Epithelial cell of proximal tubule (primary cell): ENCODE measurements around the gene PIGC. TPM values are rescaled to one million over a fixed set of nuclear protein-coding genes. Genes with fewer than 3 reads are reported as not detected.

Source experiments
- DNase-seq: peaks from one replicate; pipeline ENCODE4 v3.0.0-alpha.2; 2011; ENCODE audit warnings: low read depth
- H3K4me3 ChIP-seq: 2 replicates; pipeline ENCODE4 v1.5.1; 2011; ENCODE audit warnings: low read depth, mild to moderate bottlenecking, low read length
- total RNA-seq: library from RNA; depleted of rRNA; stranded (reverse); fragments of >200 nt; gene quantifications from 2 replicates; pipeline ENCODE4 v1.2.3, GENCODE V29; 2015
- TF ChIP-seq, protein P1 (sequence below): conservative IDR thresholded peaks from 2 replicates; pipeline ENCODE4 v1.5.1; 2012; ENCODE audit warnings: low read depth, mild to moderate bottlenecking, low read length

PIGC gene
- total RNA-seq, 1 donor from 2014 or later, result 20.9 TPM

DNA sequence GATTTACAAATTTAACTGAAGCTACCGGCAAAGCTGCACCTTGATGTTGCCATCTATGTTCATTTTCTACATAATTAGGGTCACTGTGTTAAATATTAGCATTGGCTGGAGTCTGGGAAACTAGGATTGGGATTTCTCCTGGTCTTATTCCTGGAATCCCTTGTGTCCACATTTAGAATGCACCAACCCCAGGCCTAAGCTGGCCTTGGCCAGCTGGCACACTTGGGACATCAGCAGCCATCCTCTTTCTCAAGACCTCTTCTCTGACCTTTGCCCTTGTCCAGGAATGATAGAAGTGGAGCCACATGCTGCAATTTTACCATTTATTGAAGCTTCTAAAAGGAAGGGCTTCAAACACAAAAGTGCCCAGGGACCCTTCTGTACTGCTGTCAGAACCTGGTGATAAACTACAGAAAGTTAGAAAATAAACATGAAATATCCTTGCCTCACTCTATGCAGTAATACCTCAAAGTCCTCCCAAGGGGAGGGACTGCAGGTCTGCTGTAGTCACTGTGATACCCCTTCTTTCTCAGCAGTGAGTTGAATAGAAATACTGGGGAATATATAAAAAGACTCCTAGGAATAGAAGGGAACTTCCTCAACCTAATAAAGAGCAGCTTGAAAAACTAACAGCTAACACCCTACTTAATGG lies 13.7 kb upstream of the PIGC start:
- no peak overlapping the region for H3K4me3 ChIP-seq
- TF ChIP-seq, protein P1, sequence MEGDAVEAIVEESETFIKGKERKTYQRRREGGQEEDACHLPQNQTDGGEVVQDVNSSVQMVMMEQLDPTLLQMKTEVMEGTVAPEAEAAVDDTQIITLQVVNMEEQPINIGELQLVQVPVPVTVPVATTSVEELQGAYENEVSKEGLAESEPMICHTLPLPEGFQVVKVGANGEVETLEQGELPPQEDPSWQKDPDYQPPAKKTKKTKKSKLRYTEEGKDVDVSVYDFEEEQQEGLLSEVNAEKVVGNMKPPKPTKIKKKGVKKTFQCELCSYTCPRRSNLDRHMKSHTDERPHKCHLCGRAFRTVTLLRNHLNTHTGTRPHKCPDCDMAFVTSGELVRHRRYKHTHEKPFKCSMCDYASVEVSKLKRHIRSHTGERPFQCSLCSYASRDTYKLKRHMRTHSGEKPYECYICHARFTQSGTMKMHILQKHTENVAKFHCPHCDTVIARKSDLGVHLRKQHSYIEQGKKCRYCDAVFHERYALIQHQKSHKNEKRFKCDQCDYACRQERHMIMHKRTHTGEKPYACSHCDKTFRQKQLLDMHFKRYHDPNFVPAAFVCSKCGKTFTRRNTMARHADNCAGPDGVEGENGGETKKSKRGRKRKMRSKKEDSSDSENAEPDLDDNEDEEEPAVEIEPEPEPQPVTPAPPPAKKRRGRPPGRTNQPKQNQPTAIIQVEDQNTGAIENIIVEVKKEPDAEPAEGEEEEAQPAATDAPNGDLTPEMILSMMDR, result no peak
- no peak for DNase-seq

DNA sequence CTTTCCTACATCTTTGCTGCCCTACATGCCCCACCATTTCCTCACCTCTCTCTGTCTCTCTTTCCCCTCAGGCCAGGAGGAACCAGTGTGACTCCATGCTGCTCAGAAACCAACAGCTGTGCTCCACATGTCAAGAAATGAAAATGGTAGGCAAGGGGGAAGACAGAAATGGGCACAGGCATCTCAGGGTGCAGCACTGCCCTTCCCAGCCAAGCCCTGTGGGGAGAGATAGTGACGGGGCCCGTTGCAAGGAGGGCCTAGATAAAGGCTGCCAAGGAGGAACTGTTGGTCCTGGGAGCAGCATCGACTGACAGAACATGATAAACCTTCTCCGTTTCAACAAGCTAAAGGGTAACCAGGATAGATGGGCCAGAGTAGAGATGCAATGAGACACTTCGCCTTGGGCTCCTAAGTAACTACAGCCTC lies 12.5 kb upstream of the PIGC start:
- DNase-seq, result no peak
- no peak overlapping the region for H3K4me3 ChIP-seq
- TF ChIP-seq, protein P1, result no peak

DNA sequence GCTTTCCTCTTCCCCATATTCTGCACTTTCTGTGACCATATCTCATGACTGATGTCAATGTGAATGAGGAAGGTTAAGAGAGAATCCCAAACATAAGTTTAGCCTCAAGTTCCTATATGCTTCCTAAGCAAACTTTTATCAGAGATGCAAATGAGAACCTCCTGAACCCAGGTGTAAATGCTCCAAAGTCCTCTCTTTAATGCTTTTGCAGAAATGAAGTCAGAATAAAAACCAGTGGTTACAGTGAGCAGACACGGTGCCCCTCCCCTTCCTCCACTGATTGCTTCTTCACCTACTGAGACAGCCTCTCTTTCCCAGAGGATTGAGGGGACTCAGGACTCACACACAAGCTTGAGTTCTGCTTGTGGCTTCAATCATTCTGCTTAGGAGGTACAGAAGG lies 11.6 kb upstream of the PIGC start:
- TF ChIP-seq, protein P1, result no peak
- DNase-seq, result no peak
- no peak overlapping the region for H3K4me3 ChIP-seq

DNA sequence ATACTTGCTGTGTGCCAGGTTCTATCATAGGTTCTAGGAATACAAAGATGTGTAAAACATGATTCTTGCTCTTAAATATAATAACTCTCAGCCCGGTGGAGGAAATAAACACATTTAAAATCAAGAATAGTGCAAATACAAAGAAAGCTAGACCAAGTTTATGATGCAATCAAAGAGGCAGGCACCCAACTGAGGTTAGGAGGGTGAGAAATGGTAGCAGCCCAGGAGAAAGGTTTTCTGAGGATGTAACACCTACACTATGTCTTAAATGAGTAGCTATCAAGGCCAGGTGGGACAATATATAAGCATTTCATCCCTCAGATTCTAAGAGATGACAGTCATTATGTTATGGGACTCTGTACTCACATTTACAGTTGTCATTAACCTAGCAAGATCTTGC lies 9.7 kb upstream of the PIGC start:
- no peak overlapping the region for H3K4me3 ChIP-seq
- DNase-seq, result no peak
- TF ChIP-seq, protein P1, result no peak

DNA sequence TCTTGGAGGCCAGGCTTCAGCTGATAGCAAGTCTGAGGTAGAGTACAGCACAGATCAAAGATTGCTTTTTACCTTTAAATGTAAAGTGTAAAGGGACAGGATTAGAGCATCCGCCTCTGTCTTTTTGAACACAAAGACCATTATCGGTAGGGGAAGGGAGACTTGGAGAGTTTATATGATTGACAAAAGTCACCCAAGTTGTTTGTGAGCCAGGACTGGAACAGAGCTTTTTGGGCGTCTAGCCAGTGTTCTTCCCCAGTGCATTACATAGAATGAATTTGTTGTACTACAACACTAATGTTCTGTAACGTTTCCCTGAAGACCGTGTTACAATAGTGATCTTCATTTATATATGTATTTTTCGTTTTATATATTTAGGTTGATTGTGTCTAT lies 9.3 kb upstream of the PIGC start:
- no peak for DNase-seq
- TF ChIP-seq, protein P1, result no peak
- no peak overlapping the region for H3K4me3 ChIP-seq

DNA sequence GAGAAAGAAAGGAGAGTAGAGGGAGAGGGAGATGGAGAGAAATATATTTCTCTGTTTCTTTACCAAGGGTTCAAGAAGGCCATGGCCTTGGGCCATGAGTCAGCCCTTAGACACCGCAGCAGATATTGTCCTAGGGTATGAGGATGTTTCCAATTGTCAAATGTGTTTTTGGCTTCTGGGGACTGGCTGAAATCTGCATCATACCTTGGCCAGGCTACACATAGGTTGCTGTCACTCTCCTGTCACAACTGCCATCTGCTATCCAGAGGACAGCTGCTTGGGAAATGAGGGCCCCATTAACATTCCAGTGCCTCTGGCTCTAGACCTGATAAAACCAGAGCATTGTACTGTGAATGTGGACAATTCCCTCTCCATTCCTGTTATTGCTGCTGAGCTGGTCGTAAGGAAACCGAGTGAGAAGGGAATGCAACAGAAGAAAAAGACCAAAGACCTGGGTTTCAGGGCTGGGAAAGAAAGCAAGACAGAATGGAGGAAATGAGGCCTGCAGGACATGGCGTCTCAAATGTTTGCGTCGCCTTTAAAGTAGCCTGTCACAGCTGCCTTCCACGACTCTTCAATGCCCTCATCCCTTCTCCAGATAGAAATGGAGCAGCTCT lies 8.8 kb upstream of the PIGC start:
- TF ChIP-seq, protein P1, result no peak
- H3K4me3 ChIP-seq, result no peak overlapping the region
- no peak for DNase-seq

DNA sequence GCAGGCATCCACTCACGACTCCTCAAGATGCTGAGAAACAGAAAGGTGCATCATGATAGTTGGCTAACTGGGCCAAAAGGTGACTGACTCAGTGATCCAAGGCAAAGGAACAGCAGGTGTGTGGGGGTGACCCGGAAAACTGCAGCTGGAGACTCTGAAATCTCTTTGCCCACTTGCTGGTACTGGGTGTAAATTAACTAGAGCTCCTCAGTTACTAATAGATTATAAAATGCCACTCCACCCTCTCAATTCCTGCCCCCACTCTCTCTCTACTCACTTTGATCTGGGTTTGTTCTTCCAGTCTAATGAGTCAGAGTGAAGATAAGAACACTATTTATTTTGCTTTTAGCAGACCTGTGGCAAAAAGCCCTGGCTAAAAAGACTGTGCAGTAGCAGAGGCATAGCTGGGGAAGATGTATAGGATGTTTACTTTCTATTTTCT lies 7.2 kb upstream of the PIGC start:
- no peak for DNase-seq
- TF ChIP-seq, protein P1, result no peak
- no peak overlapping the region for H3K4me3 ChIP-seq
